ENCODE results near the gene TTLL1.
"Not testable (repeated sequence)": the region's sequence is repeated elsewhere in the genome, so short reads cannot be mapped to it uniquely, and the experiment has no call there.

Gene TTLL1

GRCh38 chr22:43109921-43110443, 20.8 kb upstream of the TTLL1 start:
- no peak for DNase-seq

GRCh38 chr22:43109511-43109910, 20.3 kb upstream of the TTLL1 start:
- no peak for DNase-seq

- DNase-seq, result no peak
These were observed 17.1 kb upstream of the TTLL1 start for GRCh38 chr22:43106302-43106701.

- DNase-seq, result not testable (repeated sequence)
These were observed 15.8 kb upstream of the TTLL1 start for GRCh38 chr22:43104950-43105349.

GRCh38 chr22:43104056-43104625, 14.9 kb upstream of the TTLL1 start:
- peak in 3 of 5 experiments; percentile 12 to 79 (median 28) for DNase-seq

- DNase-seq, result no peak
These were observed 12.1 kb upstream of the TTLL1 start for GRCh38 chr22:43101306-43101705.

- DNase-seq, result peak in 1 of 5 experiments; percentile 52
These were observed 11.0 kb upstream of the TTLL1 start for GRCh38 chr22:43100225-43100624.

GRCh38 chr22:43099095-43099494, 9.9 kb upstream of the TTLL1 start:
- no peak for DNase-seq

GRCh38 chr22:43098356-43098755, 9.2 kb upstream of the TTLL1 start:
- DNase-seq, result no peak

GRCh38 chr22:43096420-43096819, 7.2 kb upstream of the TTLL1 start:
- no peak for DNase-seq

GRCh38 chr22:43094551-43094950, 5.4 kb upstream of the TTLL1 start:
- no peak for DNase-seq

- DNase-seq, result no peak
These were observed 4.9 kb upstream of the TTLL1 start for GRCh38 chr22:43094085-43094484.

- no peak for DNase-seq
These were observed 2.9 kb upstream of the TTLL1 start for GRCh38 chr22:43092085-43092484.

- DNase-seq, result peak in 3 of 5 experiments; percentile 14 to 81 (median 26)
These were observed 1.1 kb upstream of the TTLL1 start for GRCh38 chr22:43090130-43090789.

- DNase-seq, result peak in 1 of 5 experiments; percentile 19
These were observed 586 bp downstream of the TTLL1 start for GRCh38 chr22:43088627-43088983.

GRCh38 chr22:43085658-43086606, 3.3 kb downstream of the TTLL1 start:
- peak in 2 of 5 experiments; percentile 71 to 80 for DNase-seq

GRCh38 chr22:43081968-43082367, 7.2 kb downstream of the TTLL1 start:
- no peak for DNase-seq

GRCh38 chr22:43080616-43081015, 8.6 kb downstream of the TTLL1 start:
- no peak for DNase-seq

GRCh38 chr22:43079742-43080141, 9.4 kb downstream of the TTLL1 start:
- DNase-seq, result no peak

GRCh38 chr22:43078522-43078921, 10.7 kb downstream of the TTLL1 start:
- DNase-seq, result no peak

GRCh38 chr22:43077121-43077877, 11.9 kb downstream of the TTLL1 start:
- no peak for DNase-seq

- no peak for DNase-seq
These were observed 22.3 kb downstream of the TTLL1 start for GRCh38 chr22:43066844-43067385.

Data from T-helper 2 cell (primary cell).